Stimulated activated CD8-positive, alpha-beta memory T cell treated with anti-CD3 and anti-CD28 coated beads, Interleukin-7, amount 100 ng/mL, for 4 hours (primary cell): ENCODE results near the gene C16orf46.

Experiments used
- DNase-seq, 2 donors: peaks; one replicate each; pipeline ENCODE4 v3.0.0-alpha.2; 2020; ENCODE audit warnings: low read depth in 2 of 2

Gene C16orf46

DNA sequence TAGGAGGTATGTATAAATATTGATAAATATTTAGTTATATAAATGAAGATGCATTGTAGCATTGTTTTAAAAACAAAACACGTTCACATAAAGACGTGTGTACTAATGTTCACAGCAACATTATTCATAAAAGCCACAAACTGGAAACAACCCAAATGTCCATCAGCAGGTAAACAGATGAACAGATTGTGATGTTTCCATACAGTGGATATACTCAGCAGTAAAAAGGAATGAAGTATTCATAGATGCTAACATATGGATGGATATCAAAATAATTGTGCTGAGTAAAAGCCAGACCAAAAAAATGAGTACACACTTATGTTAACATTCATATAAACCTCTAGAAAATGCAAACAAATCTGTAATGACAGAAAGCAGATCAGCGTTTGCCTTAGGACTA lies 64.1 kb downstream of the C16orf46 start:
- no peak for DNase-seq
